CD8-positive, alpha-beta memory T cell (primary cell): Measurements from ENCODE around the gene C1orf122. TPM values are rescaled to one million over a fixed set of nuclear protein-coding genes. Genes with fewer than 3 reads are reported as not detected.
A peak's percentile ranks its signal among the peaks of the same experiment; 100 is the strongest.

Experiments
- CTCF ChIA-PET: fragments of 350-600 bp; sonication (Branson Sonifier 250); formaldehyde crosslinking; loops from one replicate; lab custom pipeline; 2021; ENCODE audit warnings: antibody characterized with exemption; lab: Charles Lee
- POLR2A ChIA-PET: fragments of 350-600 bp; sonication (Branson Sonifier 250); formaldehyde crosslinking; loops from one replicate; lab custom pipeline; 2021; ENCODE audit warnings: antibody characterized with exemption; lab: Charles Lee
- DNase-seq, 5 donors: peaks; one replicate each; pipeline versions ENCODE4 v3.0.0 to v3.0.0-alpha.2; 2020 to 2022; ENCODE audit warnings: mixed read lengths in 1 of 5
- H3K27ac ChIP-seq: one replicate; pipeline ENCODE4 v1.7.0; 2013; ENCODE audit warnings: low read depth, mild to moderate bottlenecking, low read length, moderate library complexity
- H3K27me3 ChIP-seq: 2 replicates; pipeline ENCODE4 v1.7.0; 2013; ENCODE audit warnings: low read length, mild to moderate bottlenecking; ENCODE audit not compliant: insufficient read depth, poor library complexity, severe bottlenecking
- H3K36me3 ChIP-seq: 2 replicates; pipeline ENCODE4 v1.7.0; 2013; ENCODE audit warnings: mild to moderate bottlenecking, low read length, moderate library complexity; ENCODE audit not compliant: insufficient read depth
- H3K4me1 ChIP-seq: 2 replicates; pipeline ENCODE4 v1.7.0; 2013; ENCODE audit warnings: mild to moderate bottlenecking, low read length, moderate library complexity; ENCODE audit not compliant: insufficient read depth
- H3K4me3 ChIP-seq: 2 replicates; pipeline ENCODE4 v1.7.0; 2013; ENCODE audit warnings: mild to moderate bottlenecking, low read length
- H3K9me3 ChIP-seq: 2 replicates; pipeline ENCODE4 v1.7.0; 2013; ENCODE audit warnings: mild to moderate bottlenecking, low read length
- H3K27ac Mint-ChIP-seq, 8 donors: one replicate each; pipeline ENCODE4 v1.8.0; 2020 to 2021; ENCODE audit warnings: mixed read lengths in 8 of 8, mild to moderate bottlenecking in 6 of 8, inconsistent platforms in 3 of 8, moderate library complexity in 3 of 8
- H3K27me3 Mint-ChIP-seq, 2 donors: one replicate each; pipeline ENCODE4 v1.8.0; 2020 to 2021; ENCODE audit warnings: mixed read lengths in 2 of 2, mild to moderate bottlenecking in 1 of 2, moderate library complexity in 1 of 2
- H3K36me3 Mint-ChIP-seq, 3 donors: one replicate each; pipeline ENCODE4 v1.8.0; 2020 to 2021; ENCODE audit warnings: mixed read lengths in 3 of 3, inconsistent platforms in 1 of 3, mild to moderate bottlenecking in 1 of 3
- H3K4me1 Mint-ChIP-seq, 3 donors: one replicate each; pipeline ENCODE4 v1.8.0; 2020 to 2021; ENCODE audit warnings: mixed read lengths in 3 of 3, inconsistent platforms in 1 of 3, mild to moderate bottlenecking in 1 of 3
- H3K4me3 Mint-ChIP-seq, 7 donors: one replicate each; pipeline ENCODE4 v1.8.0; 2020 to 2021; ENCODE audit warnings: mixed read lengths in 7 of 7, mild to moderate bottlenecking in 6 of 7, moderate library complexity in 4 of 7, inconsistent platforms in 2 of 7
- H3K9me3 Mint-ChIP-seq, 5 donors: one replicate each; pipeline ENCODE4 v1.8.0; 2020 to 2022; ENCODE audit warnings: mixed read lengths in 5 of 5, mild to moderate bottlenecking in 3 of 5, moderate library complexity in 2 of 5, inconsistent platforms in 1 of 5
- polyA plus RNA-seq: library from polyadenylated mRNA; unstranded; fragments of 300-500 nt; fragmentation: Illumina TruSeq; gene quantifications from one replicate; pipeline ENCODE4 v1.2.3, GENCODE V29; 2021
- total RNA-seq, 2 experiments: library from RNA; stranded (reverse); gene quantifications; one replicate each; pipeline ENCODE4 v1.2.3, GENCODE V29; 2021

The C1orf122 gene
- total and polyA plus RNA-seq, 3 experiments from 2014 or later: 29.4 to 39.5 (median 37.7) TPM

DNA sequence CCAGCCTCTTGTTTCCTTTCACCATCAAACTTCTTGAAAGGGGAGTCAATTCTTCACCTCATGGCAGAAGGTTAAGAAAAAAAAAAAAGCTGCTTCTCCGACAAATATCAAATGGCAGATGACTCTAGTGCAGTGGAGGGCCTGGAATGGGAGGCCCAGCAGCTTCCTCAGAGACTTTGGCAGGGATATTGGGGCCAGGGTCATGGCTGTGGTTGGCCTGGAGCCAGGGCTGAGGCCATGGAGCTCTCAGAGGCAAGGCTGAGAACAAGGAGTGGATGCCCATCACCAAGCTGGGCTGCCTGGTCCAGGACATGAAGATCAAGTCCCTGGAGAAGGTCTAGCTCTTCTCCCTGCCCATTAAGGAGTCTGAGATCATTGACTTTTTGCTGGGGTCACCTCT, 33.1 kb downstream of the C1orf122 start:
- Mint-ChIP-seq H3K4me3 (no peak overlapping the region), H3K36me3 (peaks cover 9 to 78% (median 18%) of the 10 kb centered on the region in 3 donors), H3K27ac (peak overlapping the region in 1 of 8 donors; percentile 74), H3K27me3 (no peaks in the 10 kb centered on the region), H3K9me3 (no peaks in the 10 kb centered on the region), H3K4me1 (peaks cover 14 to 24% (median 23%) of the 10 kb centered on the region in 3 donors)
- ChIA-PET POLR2A (no interaction called here), CTCF (no interaction called here)
- no peak for DNase-seq
- Histone ChIP-seq H3K27ac (no peak overlapping the region), H3K27me3 (no peaks in the 10 kb centered on the region), H3K4me1 (no peaks in the 10 kb centered on the region), H3K9me3 (no peaks in the 10 kb centered on the region), H3K36me3 (peaks cover 31% of the 10 kb centered on the region), H3K4me3 (no peak overlapping the region)

DNA sequence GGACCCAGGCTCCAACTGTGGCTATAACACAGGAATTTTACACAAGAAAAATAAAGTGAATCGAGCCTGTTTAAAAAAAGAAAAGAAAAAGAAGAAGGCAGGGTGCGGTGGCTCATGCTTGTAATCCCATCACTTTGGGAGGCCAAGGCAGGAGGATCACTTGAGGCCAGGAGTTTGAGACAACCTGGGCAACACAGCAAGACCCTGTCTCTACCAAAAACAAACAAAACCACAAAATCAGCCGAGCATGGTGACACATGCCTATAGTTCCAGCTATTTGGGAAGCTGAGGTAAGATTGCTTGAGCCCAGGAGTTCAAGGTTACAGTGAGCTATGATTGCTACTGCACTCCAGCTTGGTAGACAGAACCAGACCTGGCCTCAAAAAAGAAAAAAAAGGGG, 34.1 kb downstream of the C1orf122 start:
- Mint-ChIP-seq H3K4me1 (peaks cover 21 to 33% (median 33%) of the 10 kb centered on the region in 3 donors), H3K27me3 (no peaks in the 10 kb centered on the region), H3K27ac (peak overlapping the region in 2 of 8 donors; percentile 31 to 47), H3K4me3 (no peak overlapping the region), H3K9me3 (no peaks in the 10 kb centered on the region), H3K36me3 (peaks cover 9 to 74% (median 13%) of the 10 kb centered on the region in 3 donors)
- DNase-seq: no peak
- H3K27me3 ChIP-seq: no peaks in the 10 kb centered on the region
- H3K36me3 ChIP-seq: peaks cover 31% of the 10 kb centered on the region
- H3K4me1 ChIP-seq: no peaks in the 10 kb centered on the region
- CTCF ChIA-PET: no interaction called here
- no peak overlapping the region for H3K4me3 ChIP-seq
- no peak overlapping the region for H3K27ac ChIP-seq
- POLR2A ChIA-PET: no interaction called here
- no peaks in the 10 kb centered on the region for H3K9me3 ChIP-seq

DNA sequence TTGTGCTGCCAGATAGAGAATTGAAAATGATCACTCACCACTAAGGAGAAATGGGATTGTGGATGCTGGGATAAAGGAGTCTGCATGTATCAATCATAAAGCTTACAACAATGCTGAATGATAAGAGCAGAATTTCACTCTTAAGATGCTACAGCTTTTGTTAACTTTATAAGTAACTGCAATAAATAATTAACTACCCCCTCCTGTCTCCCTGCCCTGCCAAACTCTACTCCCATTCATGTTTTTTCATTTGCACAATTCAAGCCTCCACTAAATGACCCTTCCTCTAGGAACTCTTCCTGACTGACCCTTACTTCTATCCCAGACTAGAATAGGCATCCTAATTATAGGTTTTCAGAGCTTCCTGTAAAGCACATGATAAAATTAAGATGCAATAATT, 36.9 kb downstream of the C1orf122 start:
- DNase-seq: no peak
- Histone ChIP-seq H3K4me1 (peaks cover 13% of the 10 kb centered on the region), H3K36me3 (peaks cover 15% of the 10 kb centered on the region), H3K27ac (no peak overlapping the region), H3K27me3 (no peaks in the 10 kb centered on the region), H3K9me3 (no peaks in the 10 kb centered on the region), H3K4me3 (no peak overlapping the region)
- H3K27ac Mint-ChIP-seq: peak overlapping the region in 3 of 8 donors; percentile 3 to 15 (median 14)
- H3K4me1 Mint-ChIP-seq: peaks cover 39 to 58% (median 55%) of the 10 kb centered on the region in 3 donors
- no peak overlapping the region for H3K4me3 Mint-ChIP-seq
- no peaks in the 10 kb centered on the region for H3K9me3 Mint-ChIP-seq
- H3K36me3 Mint-ChIP-seq: peaks cover 0 to 62% (median 10%) of the 10 kb centered on the region in 3 donors
- no peaks in the 10 kb centered on the region for H3K27me3 Mint-ChIP-seq
- POLR2A ChIA-PET: no interaction called here
- CTCF ChIA-PET: interaction anchor here (1.4 kb wide), 1 partner anchor 16 kb away, joined by 4 read pairs; no protein-coding TSS in a partner anchor

DNA sequence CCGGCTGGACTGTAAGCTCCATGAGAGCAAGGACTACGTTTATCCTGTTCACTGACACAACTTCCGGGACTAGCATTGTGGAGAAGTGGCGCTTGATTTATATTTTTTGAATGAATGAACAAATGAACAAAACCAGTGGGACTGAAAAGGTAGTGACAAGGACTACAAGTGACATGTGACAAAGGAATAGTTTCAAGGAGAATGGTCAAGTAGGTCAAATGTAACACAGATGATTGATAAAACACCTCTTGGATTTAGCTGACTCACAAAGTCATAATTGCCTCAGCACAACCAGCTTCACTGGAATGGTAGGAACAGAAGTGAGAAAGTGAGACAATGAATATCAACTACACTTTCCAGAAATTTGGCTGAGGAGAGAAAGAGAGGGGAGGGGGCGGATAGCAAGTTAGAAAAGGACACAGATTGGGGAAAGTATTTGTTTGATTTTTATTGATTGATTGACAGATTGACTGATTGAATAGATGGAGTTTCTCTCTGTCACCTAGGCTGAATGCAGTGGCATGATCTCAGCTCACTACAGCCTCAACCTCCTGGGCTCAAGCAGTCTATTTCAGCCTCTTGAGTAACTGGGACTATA, 37.6 kb downstream of the C1orf122 start:
- ChIA-PET CTCF (interaction anchor here (1.4 kb wide), 1 partner anchor 15 kb away, joined by 4 read pairs; no protein-coding TSS in a partner anchor), POLR2A (no interaction called here)
- Histone ChIP-seq H3K27ac (no peak overlapping the region), H3K36me3 (peaks cover 10% of the 10 kb centered on the region), H3K9me3 (no peaks in the 10 kb centered on the region), H3K27me3 (no peaks in the 10 kb centered on the region), H3K4me3 (no peak overlapping the region), H3K4me1 (peaks cover 13% of the 10 kb centered on the region)
- H3K27me3 Mint-ChIP-seq: no peaks in the 10 kb centered on the region
- H3K4me1 Mint-ChIP-seq: peaks cover 43 to 61% (median 56%) of the 10 kb centered on the region in 3 donors
- no peak for DNase-seq
- H3K27ac Mint-ChIP-seq: peak overlapping the region in 5 of 8 donors; percentile 15 to 42 (median 21)
- no peaks in the 10 kb centered on the region for H3K9me3 Mint-ChIP-seq
- H3K36me3 Mint-ChIP-seq: peaks cover 0 to 58% (median 11%) of the 10 kb centered on the region in 3 donors
- peak overlapping the region in 1 of 7 donors; percentile 21 for H3K4me3 Mint-ChIP-seq

- POLR2A ChIA-PET: no interaction called here
- H3K27me3 ChIP-seq: no peaks in the 10 kb centered on the region
- H3K9me3 Mint-ChIP-seq: no peaks in the 10 kb centered on the region
- no peak overlapping the region for H3K27ac ChIP-seq
- no peaks in the 10 kb centered on the region for H3K27me3 Mint-ChIP-seq
- peaks cover 16% of the 10 kb centered on the region for H3K4me1 ChIP-seq
- no peaks in the 10 kb centered on the region for H3K9me3 ChIP-seq
- H3K4me3 ChIP-seq: no peak overlapping the region
- peaks cover 0 to 51% (median 11%) of the 10 kb centered on the region in 3 donors for H3K36me3 Mint-ChIP-seq
- CTCF ChIA-PET: interaction anchor here (1.8 kb wide), 1 partner anchor 14 kb away, joined by 6 read pairs; the partner anchor contains the start of gene MTF1
- peak overlapping the region in 2 of 8 donors; percentile 56 to 78 for H3K27ac Mint-ChIP-seq
- DNase-seq: no peak
- H3K36me3 ChIP-seq: peaks cover 5% of the 10 kb centered on the region
- peaks cover 43 to 58% (median 56%) of the 10 kb centered on the region in 3 donors for H3K4me1 Mint-ChIP-seq
- H3K4me3 Mint-ChIP-seq: no peak overlapping the region
Measured at GRCh38 chr1:37845786-37846185, 38.2 kb downstream of the C1orf122 start.

GRCh38 chr1:37846647-37847339, 39.2 kb downstream of the C1orf122 start:
- CTCF ChIA-PET: interaction anchor here (1.8 kb wide), 1 partner anchor 13 kb away, joined by 6 read pairs; the partner anchor contains the start of gene MTF1
- H3K4me1 Mint-ChIP-seq: peaks cover 43 to 58% (median 56%) of the 10 kb centered on the region in 3 donors
- H3K9me3 ChIP-seq: no peaks in the 10 kb centered on the region
- no peak for DNase-seq
- no peaks in the 10 kb centered on the region for H3K9me3 Mint-ChIP-seq
- no peak overlapping the region for H3K4me3 ChIP-seq
- POLR2A ChIA-PET: no interaction called here
- H3K36me3 ChIP-seq: no peaks in the 10 kb centered on the region
- H3K4me1 ChIP-seq: peaks cover 26% of the 10 kb centered on the region
- H3K36me3 Mint-ChIP-seq: peaks cover 0 to 46% (median 9%) of the 10 kb centered on the region in 3 donors
- H3K27me3 ChIP-seq: no peaks in the 10 kb centered on the region
- H3K4me3 Mint-ChIP-seq: peak overlapping the region in 6 of 7 donors; percentile 5 to 72 (median 39)
- no peaks in the 10 kb centered on the region for H3K27me3 Mint-ChIP-seq
- peak overlapping the region; percentile 19 to 78 (median 56) for H3K27ac Mint-ChIP-seq
- H3K27ac ChIP-seq: no peak overlapping the region

- Histone ChIP-seq H3K9me3 (no peaks in the 10 kb centered on the region), H3K27me3 (no peaks in the 10 kb centered on the region), H3K27ac (no peak overlapping the region), H3K36me3 (no peaks in the 10 kb centered on the region), H3K4me3 (no peak overlapping the region), H3K4me1 (peaks cover 43% of the 10 kb centered on the region)
- peak overlapping the region in 1 of 7 donors; percentile 19 for H3K4me3 Mint-ChIP-seq
- peaks cover 0 to 44% (median 16%) of the 10 kb centered on the region in 3 donors for H3K36me3 Mint-ChIP-seq
- CTCF ChIA-PET: interaction anchor here (2.1 kb wide), 1 partner anchor 11 kb away, joined by 20 read pairs; the partner anchor contains the start of gene MTF1
- no peaks in the 10 kb centered on the region for H3K27me3 Mint-ChIP-seq
- peak overlapping the region in 1 of 8 donors; percentile 61 for H3K27ac Mint-ChIP-seq
- no peak for DNase-seq
- H3K4me1 Mint-ChIP-seq: peaks cover 45 to 64% (median 45%) of the 10 kb centered on the region in 3 donors
- no peaks in the 10 kb centered on the region for H3K9me3 Mint-ChIP-seq
- POLR2A ChIA-PET: no interaction called here
Measured at GRCh38 chr1:37849480-37849879, 41.9 kb downstream of the C1orf122 start.
